Measurements from ENCODE around the gene GFOD1. TPM values are rescaled to one million over a fixed set of nuclear protein-coding genes. Genes with fewer than 3 reads are reported as not detected.

Gene GFOD1
- total and polyA plus RNA-seq, 10 of the 15 experiments (the other 5 are each of a cell fraction or from before 2014, with no cell fraction given), result 6.5 to 41.4 (median 16.0) TPM

- CTCF ChIA-PET, result interaction anchor here (1.1 kb wide), 2 partner anchors 11 to 127 kb away, joined by 3 read pairs; no protein-coding TSS in a partner anchor
- Histone ChIP-seq H3K4me1 (ENCODE audit: control insufficient read depth, insufficient read depth, low read length) (peaks cover 14% of the 10 kb centered on the region), H3K27me3 (replicated peaks in 1 of 2; ENCODE audit: control insufficient read depth in 2 of 2, insufficient read depth in 2 of 2, low read length in 1 of 2) (no peaks in the 10 kb centered on the region), H3K4me3 (no peak overlapping the region), H3K79me2 (ENCODE audit: control insufficient read depth, insufficient read depth, low read length) (peaks cover 29% of the 10 kb centered on the region), H4K20me1 (ENCODE audit: control insufficient read depth, insufficient read depth) (no peaks in the 10 kb centered on the region), H3K27ac (ENCODE audit: control insufficient read depth, insufficient read depth) (peak overlapping the region; percentile 13; the same call in 1 of the 2 replicates), H3K9ac (ENCODE audit: control insufficient read depth, insufficient read depth, low read length) (no peak overlapping the region), H2AFZ (ENCODE audit: control insufficient read depth, low read depth, low read length) (no peak overlapping the region; the same call in 1 of the 2 replicates), H3K9me3 (replicated peaks; ENCODE audit: control insufficient read depth, insufficient read depth, low read length) (peaks cover 5% of the 10 kb centered on the region; the same call in 1 of the 3 replicates), H3K4me2 (ENCODE audit: control insufficient read depth, insufficient read depth) (no peak overlapping the region; the same call in 1 of the 2 replicates), H3K36me3 (ENCODE audit: control insufficient read depth in 2 of 2, insufficient read depth in 2 of 2, low read length in 1 of 2) (peaks cover 12 to 23% of the 10 kb centered on the region in 2 experiments)
- DNase-seq (ENCODE audit: low read depth, low spot score) (no peak), FAIRE-seq (peak; percentile 52), ATAC-seq (no peak; the same call in 2 of the 3 replicates)
- RAD21 ChIA-PET (ENCODE audit: unreplicated experiment), result interaction anchor here (1.5 to 1.8 kb wide), 2 partner anchors 19 to 20 kb away, joined by 3 to 4 read pairs; no protein-coding TSS in a partner anchor
- no TSS peak for BruUV-seq (replicated peaks)
- WGBS (ENCODE audit: insufficient coverage, insufficient replicate concordance, low lambda C conversion rate, missing lambda C conversion rate), result 11% methylated on average over 5 of the region's 5 CpGs
- SMC1A ChIA-PET (ENCODE audit: uncharacterized antibody, unreplicated experiment), result interaction anchor here (1.1 to 2.4 kb wide), 3 partner anchors 7 to 18 kb away, joined by 3 to 6 read pairs (median 4); no protein-coding TSS in a partner anchor
- POLR2A ChIA-PET, result interaction anchor here (1.3 kb wide), 1 partner anchor 10 kb away, joined by 4 read pairs; no protein-coding TSS in a partner anchor
- TF ChIP-seq ESRRA (IDR thresholded peaks at IDR 0.05; ENCODE audit: low read length), result no peak
- no peak for TF ChIP-seq USF2 (IDR thresholded peaks at IDR 0.05; ENCODE audit: borderline replicate concordance, low read depth, low read length)
- no peak for TF ChIP-seq ZBTB33 (IDR thresholded peaks at IDR 0.05)
- no peak for TF ChIP-seq CREB1 (IDR thresholded peaks at IDR 0.05; ENCODE audit: low read depth)
- no peak for TF ChIP-seq ETV6 (conservative IDR thresholded peaks at IDR 0.05 in 1 of 2, IDR thresholded peaks at IDR 0.05 in 1 of 2; ENCODE audit: borderline replicate concordance in 1 of 2, low read depth in 1 of 2)
- TF ChIP-seq CHD1 (IDR thresholded peaks at IDR 0.05; ENCODE audit: low read depth, low read length), result no peak
- no peak for TF ChIP-seq SMARCA5 (IDR thresholded peaks at IDR 0.05)
- TF ChIP-seq ZNF384 (IDR thresholded peaks at IDR 0.05; ENCODE audit: borderline replicate concordance, low read depth, low read length), result no peak
- TF ChIP-seq JUNB (IDR thresholded peaks at IDR 0.05), result no peak
- no peak for TF ChIP-seq CBX3 (IDR thresholded peaks at IDR 0.05; ENCODE audit: borderline replicate concordance, low read depth)
- no peak for TF ChIP-seq PML (IDR thresholded peaks at IDR 0.05; ENCODE audit: low read length)
- no peak for TF ChIP-seq IKZF2 (IDR thresholded peaks at IDR 0.05)
- no peak for TF ChIP-seq EED (IDR thresholded peaks at IDR 0.05; ENCODE audit: low read depth)
- no peak for TF ChIP-seq RELA (IDR thresholded peaks at IDR 0.05; ENCODE audit: borderline replicate concordance, partially characterized antibody)
- intact Hi-C loops (cut with micrococcal nuclease; ENCODE audit: unreplicated experiment), result no loop called here
- in situ Hi-C loops (cut with MboI), result no loop called here
These were observed 39.3 kb downstream of the GFOD1 start for GRCh38 chr6:13447949-13448724.

All from GM12878 (cell line).